ENCODE measurements around the gene SLC16A8.

DNA sequence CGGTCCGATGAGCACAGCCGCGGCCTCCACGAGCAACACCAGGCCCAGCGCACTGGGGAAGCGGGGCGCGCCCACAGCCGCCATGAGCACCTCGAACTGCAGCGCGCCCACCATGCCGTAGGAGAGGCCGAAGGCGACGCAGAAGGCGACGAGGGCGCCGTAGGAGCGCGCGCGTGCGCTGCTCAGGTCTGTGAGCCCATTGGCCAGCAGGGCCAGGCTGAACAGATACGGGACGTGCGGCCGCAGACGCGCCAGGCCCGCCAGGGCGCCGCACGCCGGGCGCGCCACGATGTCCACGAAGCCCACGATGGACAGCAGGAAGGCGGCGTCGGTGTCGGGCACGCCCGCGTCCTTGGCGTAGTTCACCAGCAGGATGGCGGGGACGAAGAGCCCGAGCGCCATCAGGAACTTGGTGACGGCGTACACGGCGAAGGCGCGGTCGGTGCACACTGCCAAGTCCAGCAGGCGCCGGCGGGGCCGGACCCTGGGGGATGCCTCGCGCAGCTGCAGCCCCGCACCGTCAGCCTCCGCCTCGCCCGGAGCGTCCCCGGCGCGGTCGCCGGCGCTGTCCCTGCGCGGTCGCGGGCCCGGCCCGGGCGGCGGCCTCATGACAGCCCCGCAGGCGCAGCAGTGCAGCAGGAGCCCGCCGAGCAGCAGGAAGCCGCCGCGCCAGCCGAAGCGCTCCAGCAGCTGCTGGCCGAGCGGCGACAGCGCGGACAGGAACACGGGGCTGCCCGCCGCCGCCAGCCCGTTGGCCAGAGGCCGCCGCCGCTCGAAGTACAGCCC, 2.9 kb downstream of the SLC16A8 start:
- TF ChIP-seq NR2C2 (IDR thresholded peaks at IDR 0.05; ENCODE audit: borderline replicate concordance, control insufficient read depth, insufficient read length, low read depth) (no peak), POLR2AphosphoS5 (IDR thresholded peaks at IDR 0.05; ENCODE audit: low read length) (no peak), TARDBP (IDR thresholded peaks at IDR 0.05; ENCODE audit: borderline replicate concordance) (no peak), EZH2 (IDR thresholded peaks at IDR 0.05; ENCODE audit: borderline replicate concordance, control insufficient read depth, low read depth, low read length) (no peak), RAD21 (IDR thresholded peaks at IDR 0.05; ENCODE audit: insufficient read depth, low read depth, low read length) (no peak), POU2F2 (IDR thresholded peaks at IDR 0.05; ENCODE audit: borderline replicate concordance, low read depth, low read length) (no peak)
- TF ChIP-seq, protein P1, sequence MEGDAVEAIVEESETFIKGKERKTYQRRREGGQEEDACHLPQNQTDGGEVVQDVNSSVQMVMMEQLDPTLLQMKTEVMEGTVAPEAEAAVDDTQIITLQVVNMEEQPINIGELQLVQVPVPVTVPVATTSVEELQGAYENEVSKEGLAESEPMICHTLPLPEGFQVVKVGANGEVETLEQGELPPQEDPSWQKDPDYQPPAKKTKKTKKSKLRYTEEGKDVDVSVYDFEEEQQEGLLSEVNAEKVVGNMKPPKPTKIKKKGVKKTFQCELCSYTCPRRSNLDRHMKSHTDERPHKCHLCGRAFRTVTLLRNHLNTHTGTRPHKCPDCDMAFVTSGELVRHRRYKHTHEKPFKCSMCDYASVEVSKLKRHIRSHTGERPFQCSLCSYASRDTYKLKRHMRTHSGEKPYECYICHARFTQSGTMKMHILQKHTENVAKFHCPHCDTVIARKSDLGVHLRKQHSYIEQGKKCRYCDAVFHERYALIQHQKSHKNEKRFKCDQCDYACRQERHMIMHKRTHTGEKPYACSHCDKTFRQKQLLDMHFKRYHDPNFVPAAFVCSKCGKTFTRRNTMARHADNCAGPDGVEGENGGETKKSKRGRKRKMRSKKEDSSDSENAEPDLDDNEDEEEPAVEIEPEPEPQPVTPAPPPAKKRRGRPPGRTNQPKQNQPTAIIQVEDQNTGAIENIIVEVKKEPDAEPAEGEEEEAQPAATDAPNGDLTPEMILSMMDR (IDR thresholded peaks at IDR 0.05 in 2 of 3, conservative IDR thresholded peaks at IDR 0.05 in 1 of 3; ENCODE audit: control insufficient read depth in 2 of 3, extremely low read depth in 1 of 3, insufficient read depth in 1 of 3, low read depth in 3 of 3, low read length in 3 of 3) = no peak
- TF ChIP-seq, protein P2, sequence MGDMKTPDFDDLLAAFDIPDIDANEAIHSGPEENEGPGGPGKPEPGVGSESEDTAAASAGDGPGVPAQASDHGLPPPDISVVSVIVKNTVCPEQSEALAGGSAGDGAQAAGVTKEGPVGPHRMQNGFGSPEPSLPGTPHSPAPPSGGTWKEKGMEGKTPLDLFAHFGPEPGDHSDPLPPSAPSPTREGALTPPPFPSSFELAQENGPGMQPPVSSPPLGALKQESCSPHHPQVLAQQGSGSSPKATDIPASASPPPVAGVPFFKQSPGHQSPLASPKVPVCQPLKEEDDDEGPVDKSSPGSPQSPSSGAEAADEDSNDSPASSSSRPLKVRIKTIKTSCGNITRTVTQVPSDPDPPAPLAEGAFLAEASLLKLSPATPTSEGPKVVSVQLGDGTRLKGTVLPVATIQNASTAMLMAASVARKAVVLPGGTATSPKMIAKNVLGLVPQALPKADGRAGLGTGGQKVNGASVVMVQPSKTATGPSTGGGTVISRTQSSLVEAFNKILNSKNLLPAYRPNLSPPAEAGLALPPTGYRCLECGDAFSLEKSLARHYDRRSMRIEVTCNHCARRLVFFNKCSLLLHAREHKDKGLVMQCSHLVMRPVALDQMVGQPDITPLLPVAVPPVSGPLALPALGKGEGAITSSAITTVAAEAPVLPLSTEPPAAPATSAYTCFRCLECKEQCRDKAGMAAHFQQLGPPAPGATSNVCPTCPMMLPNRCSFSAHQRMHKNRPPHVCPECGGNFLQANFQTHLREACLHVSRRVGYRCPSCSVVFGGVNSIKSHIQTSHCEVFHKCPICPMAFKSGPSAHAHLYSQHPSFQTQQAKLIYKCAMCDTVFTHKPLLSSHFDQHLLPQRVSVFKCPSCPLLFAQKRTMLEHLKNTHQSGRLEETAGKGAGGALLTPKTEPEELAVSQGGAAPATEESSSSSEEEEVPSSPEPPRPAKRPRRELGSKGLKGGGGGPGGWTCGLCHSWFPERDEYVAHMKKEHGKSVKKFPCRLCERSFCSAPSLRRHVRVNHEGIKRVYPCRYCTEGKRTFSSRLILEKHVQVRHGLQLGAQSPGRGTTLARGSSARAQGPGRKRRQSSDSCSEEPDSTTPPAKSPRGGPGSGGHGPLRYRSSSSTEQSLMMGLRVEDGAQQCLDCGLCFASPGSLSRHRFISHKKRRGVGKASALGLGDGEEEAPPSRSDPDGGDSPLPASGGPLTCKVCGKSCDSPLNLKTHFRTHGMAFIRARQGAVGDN (IDR thresholded peaks at IDR 0.05) = no peak

Measured in GM12878 (cell line).